Peyer's patch (tissue), 4 donors: ENCODE results near the gene TCF7L2.

Source experiments
- POLR2A ChIP-seq, 2 donors: fragments of 450-650 bp; IDR thresholded peaks; one replicate each; pipeline ENCODE4 v1.5.1; 2017; ENCODE audit warnings: antibody characterized with exemption in 2 of 2, mild to moderate bottlenecking in 2 of 2, moderate library complexity in 2 of 2
- TF ChIP-seq, protein P1 (sequence below), 6 experiments: fragments of 450-650 bp in 4 of 6; fragments of 200-600 bp in 2 of 6; sonication (generic) in 1 of 6; IDR thresholded peaks; one replicate each; pipeline ENCODE4 v1.5.1; 2017 to 2019; ENCODE audit warnings: antibody characterized with exemption in 6 of 6, mild to moderate bottlenecking in 3 of 6, moderate library complexity in 1 of 6

- TF ChIP-seq, protein P1, sequence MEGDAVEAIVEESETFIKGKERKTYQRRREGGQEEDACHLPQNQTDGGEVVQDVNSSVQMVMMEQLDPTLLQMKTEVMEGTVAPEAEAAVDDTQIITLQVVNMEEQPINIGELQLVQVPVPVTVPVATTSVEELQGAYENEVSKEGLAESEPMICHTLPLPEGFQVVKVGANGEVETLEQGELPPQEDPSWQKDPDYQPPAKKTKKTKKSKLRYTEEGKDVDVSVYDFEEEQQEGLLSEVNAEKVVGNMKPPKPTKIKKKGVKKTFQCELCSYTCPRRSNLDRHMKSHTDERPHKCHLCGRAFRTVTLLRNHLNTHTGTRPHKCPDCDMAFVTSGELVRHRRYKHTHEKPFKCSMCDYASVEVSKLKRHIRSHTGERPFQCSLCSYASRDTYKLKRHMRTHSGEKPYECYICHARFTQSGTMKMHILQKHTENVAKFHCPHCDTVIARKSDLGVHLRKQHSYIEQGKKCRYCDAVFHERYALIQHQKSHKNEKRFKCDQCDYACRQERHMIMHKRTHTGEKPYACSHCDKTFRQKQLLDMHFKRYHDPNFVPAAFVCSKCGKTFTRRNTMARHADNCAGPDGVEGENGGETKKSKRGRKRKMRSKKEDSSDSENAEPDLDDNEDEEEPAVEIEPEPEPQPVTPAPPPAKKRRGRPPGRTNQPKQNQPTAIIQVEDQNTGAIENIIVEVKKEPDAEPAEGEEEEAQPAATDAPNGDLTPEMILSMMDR (IDR thresholded peaks at IDR 0.05): no peak
- no peak for TF ChIP-seq POLR2A (IDR thresholded peaks at IDR 0.05)
Measured at GRCh38 chr10:112911206-112911605, 38.8 kb upstream of the TCF7L2 start.
